Endometrial microvascular endothelial cells (primary cell): Measurements from ENCODE around the gene XPNPEP2. TPM values are rescaled to one million over a fixed set of nuclear protein-coding genes. Genes with fewer than 3 reads are reported as not detected.
"Not testable (repeated sequence)": the region's sequence is repeated elsewhere in the genome, so short reads cannot be mapped to it uniquely, and the experiment has no call there.

Experiments
- in situ Hi-C: cut with HindIII; loops from 2 replicates; pipeline ENCODE4 v1.10.0; 2017; ENCODE audit warnings: low sequenced_read_pairs, low pct_unique_long_range_greater_than_20kb; ENCODE audit errors: inconsistent ontology term
- total RNA-seq: library from RNA; depleted of rRNA; stranded (reverse); fragments of >200 nt; gene quantifications from one replicate; pipeline ENCODE4 v1.2.3, GENCODE V29; 2015; ENCODE audit errors: inconsistent ontology term

Gene XPNPEP2
- total RNA-seq, 1 donor from 2014 or later, result not detected

- in situ Hi-C loops, result no loop called here
Observed at GRCh38 chrX:129717892-129718291, 20.9 kb upstream of the XPNPEP2 start.

GRCh38 chrX:129718676-129719075, 20.1 kb upstream of the XPNPEP2 start:
- in situ Hi-C loops, result no loop called here

- in situ Hi-C loops, result no loop called here
Observed at GRCh38 chrX:129719268-129719667, 19.5 kb upstream of the XPNPEP2 start.

GRCh38 chrX:129719931-129720530, 18.7 kb upstream of the XPNPEP2 start:
- in situ Hi-C loops, result loop anchor here (10.0 kb wide), 1 partner anchor 45 kb away; no protein-coding TSS in a partner anchor

- in situ Hi-C loops, result loop anchor here (10.0 kb wide), 1 partner anchor 46 kb away; no protein-coding TSS in a partner anchor
Observed at GRCh38 chrX:129720741-129721140, 18.0 kb upstream of the XPNPEP2 start.

- in situ Hi-C loops, result loop anchor here (10.0 kb wide), 1 partner anchor 47 kb away; no protein-coding TSS in a partner anchor
Observed at GRCh38 chrX:129721414-129721813, 17.4 kb upstream of the XPNPEP2 start.

- in situ Hi-C loops, result loop anchor here (10.0 kb wide), 1 partner anchor 47 kb away; no protein-coding TSS in a partner anchor
Observed at GRCh38 chrX:129721870-129722269, 16.9 kb upstream of the XPNPEP2 start.

- in situ Hi-C loops, result loop anchor here (10.0 kb wide), 1 partner anchor 49 kb away; no protein-coding TSS in a partner anchor
Observed at GRCh38 chrX:129723511-129723910, 15.3 kb upstream of the XPNPEP2 start.

- in situ Hi-C loops, result loop anchor here (10.0 kb wide), 1 partner anchor 50 kb away; no protein-coding TSS in a partner anchor
Observed at GRCh38 chrX:129724754-129725153, 14.0 kb upstream of the XPNPEP2 start.

GRCh38 chrX:129726307-129727111, 12.3 kb upstream of the XPNPEP2 start:
- in situ Hi-C loops, result loop anchor here (10.0 kb wide), 1 partner anchor 52 kb away; no protein-coding TSS in a partner anchor

GRCh38 chrX:129728061-129728460, 10.7 kb upstream of the XPNPEP2 start:
- in situ Hi-C loops, result loop anchor here (10.0 kb wide), 1 partner anchor 53 kb away; no protein-coding TSS in a partner anchor

- in situ Hi-C loops, result no loop called here
Observed at GRCh38 chrX:129731228-129731627, 7.6 kb upstream of the XPNPEP2 start.

GRCh38 chrX:129732857-129733256, 5.9 kb upstream of the XPNPEP2 start:
- in situ Hi-C loops, result no loop called here

- in situ Hi-C loops, result no loop called here
Observed at GRCh38 chrX:129733335-129733734, 5.4 kb upstream of the XPNPEP2 start.

- in situ Hi-C loops, result no loop called here
Observed at GRCh38 chrX:129736491-129736890, 2.3 kb upstream of the XPNPEP2 start.

GRCh38 chrX:129737916-129738315, 863 bp upstream of the XPNPEP2 start:
- in situ Hi-C loops, result no loop called here

GRCh38 chrX:129739578-129739977, 799 bp downstream of the XPNPEP2 start:
- in situ Hi-C loops, result no loop called here

GRCh38 chrX:129741880-129742758, 3.3 kb downstream of the XPNPEP2 start:
- in situ Hi-C loops, result no loop called here

GRCh38 chrX:129742759-129743152, 4.0 kb downstream of the XPNPEP2 start:
- in situ Hi-C loops, result not testable (repeated sequence)
